Neural crest cell (in vitro differentiated cells): ENCODE data around the gene SELENOV. TPM values are rescaled to one million over a fixed set of nuclear protein-coding genes. Genes with fewer than 3 reads are reported as not detected.

Experiments
- DNase-seq: peaks from one replicate; pipeline ENCODE4 v3.0.0; 2021; ENCODE audit warnings: low read depth, mixed read lengths, low spot score
- H3K27ac Mint-ChIP-seq: one replicate; pipeline ENCODE4 v1.8.0; 2021; ENCODE audit warnings: mild to moderate bottlenecking, mixed read lengths; ENCODE audit not compliant: unreplicated experiment
- H3K27me3 Mint-ChIP-seq: 2 replicates; pipeline ENCODE4 v1.8.0; 2021; ENCODE audit warnings: low read depth, mild to moderate bottlenecking, mixed read lengths
- H3K36me3 Mint-ChIP-seq: 2 replicates; pipeline ENCODE4 v1.8.0; 2021; ENCODE audit warnings: low read depth, mild to moderate bottlenecking, mixed read lengths
- H3K4me1 Mint-ChIP-seq: 2 replicates; pipeline ENCODE4 v1.8.0; 2021; ENCODE audit warnings: mixed read lengths
- H3K4me3 Mint-ChIP-seq: one replicate; pipeline ENCODE4 v1.8.0; 2021; ENCODE audit warnings: mild to moderate bottlenecking, mixed read lengths
- H3K9me3 Mint-ChIP-seq: 2 replicates; pipeline ENCODE4 v1.8.0; 2021; ENCODE audit warnings: mixed read lengths
- CTCF ChIP-seq: fragments of 200-600 bp; sonication (generic); conservative IDR thresholded peaks from 2 replicates; pipeline ENCODE4 v1.5.0; 2021; ENCODE audit warnings: antibody characterized with exemption, mild to moderate bottlenecking
- total RNA-seq: library from RNA; stranded (reverse); gene quantifications from 2 replicates; pipeline ENCODE4 v1.2.1, GENCODE V29; 2021

Gene SELENOV
- total RNA-seq, 1 donor from 2014 or later = not detected

- H3K27me3 Mint-ChIP-seq = peaks cover 66% of the 10 kb centered on the region
- no peaks in the 10 kb centered on the region for H3K9me3 Mint-ChIP-seq
- no peak for DNase-seq
- no peak overlapping the region for H3K4me3 Mint-ChIP-seq
- H3K4me1 Mint-ChIP-seq = peaks cover 16% of the 10 kb centered on the region
- no peak overlapping the region for H3K27ac Mint-ChIP-seq
- no peak for TF ChIP-seq CTCF
- H3K36me3 Mint-ChIP-seq = no peaks in the 10 kb centered on the region
Observed at GRCh38 chr19:39517432-39517831, 2.5 kb downstream of the SELENOV start.

GRCh38 chr19:39518458-39518857 is 3.5 kb downstream of the SELENOV start:
- no peaks in the 10 kb centered on the region for H3K36me3 Mint-ChIP-seq
- H3K4me3 Mint-ChIP-seq = no peak overlapping the region
- DNase-seq = no peak
- H3K9me3 Mint-ChIP-seq = no peaks in the 10 kb centered on the region
- H3K4me1 Mint-ChIP-seq = peaks cover 16% of the 10 kb centered on the region
- no peak for TF ChIP-seq CTCF
- H3K27me3 Mint-ChIP-seq = peaks cover 56% of the 10 kb centered on the region
- no peak overlapping the region for H3K27ac Mint-ChIP-seq

- Mint-ChIP-seq H3K27ac (no peak overlapping the region), H3K9me3 (no peaks in the 10 kb centered on the region)
Observed at GRCh38 chr19:39518975-39519374, 4.0 kb downstream of the SELENOV start.

GRCh38 chr19:39520541-39521484 is 5.9 kb downstream of the SELENOV start:
- no peak for DNase-seq
- Mint-ChIP-seq H3K27me3 (peaks cover 32% of the 10 kb centered on the region), H3K4me3 (no peak overlapping the region), H3K4me1 (peaks cover 12% of the 10 kb centered on the region), H3K9me3 (no peaks in the 10 kb centered on the region), H3K36me3 (no peaks in the 10 kb centered on the region), H3K27ac (no peak overlapping the region)
- TF ChIP-seq CTCF = no peak

More at GRCh38 chr19:39518975-39519374, 4.0 kb downstream of the SELENOV start:
- no peaks in the 10 kb centered on the region for H3K36me3 Mint-ChIP-seq
- DNase-seq = no peak
- peaks cover 51% of the 10 kb centered on the region for H3K27me3 Mint-ChIP-seq
- H3K4me3 Mint-ChIP-seq = no peak overlapping the region
- H3K4me1 Mint-ChIP-seq = peaks cover 16% of the 10 kb centered on the region
- TF ChIP-seq CTCF = no peak

- Mint-ChIP-seq H3K4me1 (peaks cover 5% of the 10 kb centered on the region), H3K9me3 (no peaks in the 10 kb centered on the region), H3K4me3 (no peak overlapping the region), H3K27me3 (no peaks in the 10 kb centered on the region), H3K36me3 (no peaks in the 10 kb centered on the region), H3K27ac (no peak overlapping the region)
- TF ChIP-seq CTCF = no peak
- no peak for DNase-seq
Observed at GRCh38 chr19:39524495-39524894, 9.6 kb downstream of the SELENOV start.
